Iris pigment epithelial cell (primary cell): ENCODE data around the gene P4HB.

ENCODE experiments used
- DNase-seq: peaks from one replicate; pipeline ENCODE4 v3.0.0-alpha.2; 2011; ENCODE audit warnings: low read depth

The P4HB gene

DNA sequence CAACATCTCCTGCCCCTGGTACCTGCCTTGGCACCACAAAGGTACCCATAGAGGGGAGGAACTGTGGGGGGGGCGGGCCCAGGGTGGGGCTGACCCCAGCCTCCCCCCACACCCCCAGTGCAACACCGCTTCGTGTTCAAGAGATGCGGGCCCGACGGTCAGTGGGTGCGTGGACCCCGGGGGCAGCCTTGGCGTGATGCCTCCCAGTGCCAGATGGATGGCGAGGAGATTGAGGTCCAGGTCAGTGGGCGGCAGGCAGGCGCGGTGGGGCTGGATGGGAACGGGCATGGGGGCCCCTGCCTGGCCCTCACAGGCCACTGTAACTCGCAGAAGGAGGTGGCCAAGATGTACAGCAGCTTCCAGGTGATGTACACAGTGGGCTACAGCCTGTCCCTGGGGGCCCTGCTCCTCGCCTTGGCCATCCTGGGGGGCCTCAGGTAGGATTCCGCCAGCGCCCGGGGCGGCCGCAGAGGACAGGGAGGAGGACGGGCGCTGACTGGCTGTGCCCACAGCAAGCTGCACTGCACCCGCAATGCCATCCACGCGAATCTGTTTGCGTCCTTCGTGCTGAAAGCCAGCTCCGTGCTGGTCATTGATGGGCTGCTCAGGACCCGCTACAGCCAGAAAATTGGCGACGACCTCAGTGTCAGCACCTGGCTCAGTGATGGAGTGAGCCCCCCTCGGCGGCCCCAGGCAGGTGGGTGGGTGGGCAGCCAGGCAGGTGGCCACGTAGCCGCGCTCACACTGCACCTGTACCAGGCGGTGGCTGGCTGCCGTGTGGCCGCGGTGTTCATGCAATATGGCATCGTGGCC is 49.2 kb downstream of the P4HB start:
- no peak for DNase-seq

DNA sequence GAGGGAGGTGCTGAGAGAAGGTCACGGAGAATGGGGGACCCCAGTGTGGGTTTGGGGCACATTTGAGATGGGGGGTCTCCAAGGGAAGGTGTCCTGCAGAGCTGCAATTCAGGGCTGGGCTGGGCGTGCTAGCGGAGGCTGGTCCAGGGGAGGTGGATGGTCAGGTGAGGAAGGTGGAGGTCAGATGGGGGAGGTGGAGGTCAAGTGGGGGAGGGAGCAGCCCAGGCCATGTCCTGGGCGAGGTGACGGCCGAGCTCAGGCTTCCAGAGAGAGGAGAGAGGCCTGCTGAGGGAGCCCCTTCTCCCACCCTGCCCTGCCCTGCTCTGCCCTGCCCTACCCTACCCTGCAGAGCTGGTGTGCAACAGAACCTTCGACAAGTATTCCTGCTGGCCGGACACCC is 49.9 kb downstream of the P4HB start:
- DNase-seq = no peak

DNA sequence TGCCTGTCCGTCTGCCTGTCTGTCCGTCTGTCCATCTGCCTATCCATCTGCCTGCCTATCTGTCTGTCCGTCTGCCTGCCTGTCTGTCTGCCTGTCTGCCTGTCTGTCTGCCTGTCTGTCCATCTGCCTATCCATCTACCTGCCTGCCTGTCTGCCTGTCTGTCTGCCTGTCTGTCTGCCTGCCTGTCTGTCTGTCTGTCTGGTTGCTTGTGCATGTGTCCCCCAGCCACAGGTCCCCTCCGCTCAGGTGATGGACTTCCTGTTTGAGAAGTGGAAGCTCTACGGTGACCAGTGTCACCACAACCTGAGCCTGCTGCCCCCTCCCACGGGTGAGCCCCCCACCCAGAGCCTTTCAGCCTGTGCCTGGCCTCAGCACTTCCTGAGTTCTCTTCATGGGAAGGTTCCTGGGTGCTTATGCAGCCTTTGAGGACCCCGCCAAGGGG is 50.8 kb downstream of the P4HB start:
- DNase-seq = no peak

DNA sequence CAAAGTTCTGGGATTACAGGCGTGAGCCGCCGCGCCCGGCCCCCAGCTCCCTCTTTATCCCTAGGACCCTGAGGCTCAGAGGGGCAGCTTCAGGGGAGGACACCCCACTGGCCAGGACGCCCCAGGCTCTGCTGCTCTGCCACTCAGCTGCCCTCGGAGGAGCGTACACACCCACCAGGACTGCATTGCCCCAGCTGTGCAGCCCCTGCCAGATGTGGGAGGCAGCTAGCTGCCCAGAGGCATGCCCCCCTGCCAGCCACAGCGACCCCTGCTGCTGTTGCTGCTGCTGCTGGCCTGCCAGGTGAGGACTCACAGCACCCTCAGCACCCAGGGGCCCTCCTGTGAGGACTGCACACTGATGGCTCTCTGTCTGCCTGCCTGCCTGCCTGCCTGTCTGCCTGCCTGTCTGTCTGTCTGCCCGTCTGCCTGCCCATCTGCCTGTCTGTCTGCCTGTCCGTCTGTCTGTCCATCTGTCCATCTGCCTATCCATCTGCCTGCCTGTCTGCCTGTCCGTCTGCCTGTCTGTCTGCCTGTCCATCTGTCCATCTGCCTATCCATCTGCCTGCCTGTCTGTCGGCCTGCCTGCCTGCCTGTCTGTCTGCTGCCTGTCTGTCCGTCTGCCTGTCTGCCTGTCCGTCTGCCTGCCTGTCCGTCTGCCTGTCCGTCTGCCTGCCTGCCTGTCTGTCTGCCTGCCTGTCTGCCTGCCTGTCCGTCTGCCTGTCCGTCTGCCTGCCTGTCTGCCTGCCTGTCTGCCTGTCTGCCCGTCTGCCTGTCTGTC is 51.4 kb downstream of the P4HB start:
- no peak for DNase-seq

DNA sequence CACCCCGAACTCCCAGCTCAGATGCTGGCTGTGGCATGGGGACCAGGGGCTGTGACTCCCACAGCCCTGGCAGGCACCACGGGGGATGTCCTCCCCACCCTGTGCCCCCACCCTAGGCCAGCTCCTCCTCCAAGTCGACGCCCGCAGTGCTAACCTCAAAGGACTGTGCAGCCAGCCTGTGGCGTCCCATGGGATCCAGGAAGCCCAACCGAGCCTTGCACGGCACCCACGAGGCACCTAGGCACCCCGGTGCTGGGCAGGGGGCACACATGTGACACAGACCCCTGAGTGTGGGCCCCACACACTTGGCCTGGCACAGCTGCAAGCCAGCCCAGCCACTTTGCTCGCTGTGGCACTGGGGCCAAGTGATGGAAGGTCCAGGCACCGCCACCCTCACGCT is 52.5 kb downstream of the P4HB start:
- no peak for DNase-seq

DNA sequence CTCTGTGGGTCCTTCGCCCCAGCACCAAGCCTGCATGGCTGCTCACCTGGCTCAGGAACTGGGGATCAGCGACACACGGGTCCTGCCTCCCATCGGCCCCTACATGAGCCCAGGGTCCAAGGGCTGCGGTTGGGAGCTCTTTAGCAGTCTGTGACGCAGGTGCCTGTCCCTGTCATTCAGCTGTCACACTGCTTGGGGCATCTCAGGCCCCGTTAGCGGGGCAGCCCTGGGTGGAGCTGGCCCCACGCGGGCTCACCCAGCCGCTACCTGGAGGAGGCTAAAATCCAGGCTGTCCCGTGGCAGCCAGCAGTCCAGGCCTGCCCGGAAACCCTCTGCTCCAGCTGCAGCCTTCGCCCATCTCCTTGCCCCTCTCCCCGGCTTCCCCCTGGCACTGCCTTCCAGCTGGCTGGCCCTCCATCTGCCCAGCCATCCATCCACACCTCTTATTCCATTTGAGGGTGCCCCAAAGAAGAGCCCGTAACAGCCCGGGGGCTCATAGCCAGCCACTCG is 53.1 kb downstream of the P4HB start:
- no peak for DNase-seq

DNA sequence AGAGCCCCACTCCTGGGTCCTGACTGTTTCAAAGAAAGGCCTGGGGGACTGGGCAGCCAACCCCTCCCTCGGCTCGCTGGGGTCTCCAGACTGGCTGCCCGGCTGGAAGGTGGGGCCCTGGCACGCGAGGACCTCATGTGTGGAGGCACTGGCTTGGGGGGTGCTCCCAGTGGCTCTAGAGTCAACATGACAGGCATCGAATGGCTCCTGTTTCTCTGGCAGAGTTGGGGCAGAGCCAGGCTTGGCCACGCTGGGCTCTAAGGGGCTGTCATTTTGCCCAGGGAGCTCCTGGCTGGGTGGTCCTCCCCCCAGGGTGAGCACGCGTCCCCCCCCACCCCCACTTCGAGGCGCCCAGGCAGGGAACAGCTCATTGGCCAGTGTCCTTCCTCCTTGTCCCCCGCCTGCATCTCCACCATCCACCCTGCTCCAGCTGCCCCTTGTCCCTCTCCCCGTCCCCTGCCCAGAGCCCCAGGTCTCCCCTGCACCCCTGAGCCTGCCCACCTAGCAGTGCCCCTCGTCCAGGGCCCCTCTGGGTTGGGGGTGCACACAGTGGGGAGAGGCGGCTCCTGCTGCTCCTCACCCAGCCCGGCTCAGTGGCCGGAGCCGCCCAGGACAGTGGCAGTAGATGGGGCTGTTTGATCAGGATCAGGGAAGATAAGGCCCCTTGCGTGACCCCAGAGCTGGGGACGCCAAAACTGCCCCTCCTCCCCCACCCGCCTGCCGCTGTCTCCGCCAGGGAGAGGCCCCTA is 53.7 kb downstream of the P4HB start:
- DNase-seq = no peak

DNA sequence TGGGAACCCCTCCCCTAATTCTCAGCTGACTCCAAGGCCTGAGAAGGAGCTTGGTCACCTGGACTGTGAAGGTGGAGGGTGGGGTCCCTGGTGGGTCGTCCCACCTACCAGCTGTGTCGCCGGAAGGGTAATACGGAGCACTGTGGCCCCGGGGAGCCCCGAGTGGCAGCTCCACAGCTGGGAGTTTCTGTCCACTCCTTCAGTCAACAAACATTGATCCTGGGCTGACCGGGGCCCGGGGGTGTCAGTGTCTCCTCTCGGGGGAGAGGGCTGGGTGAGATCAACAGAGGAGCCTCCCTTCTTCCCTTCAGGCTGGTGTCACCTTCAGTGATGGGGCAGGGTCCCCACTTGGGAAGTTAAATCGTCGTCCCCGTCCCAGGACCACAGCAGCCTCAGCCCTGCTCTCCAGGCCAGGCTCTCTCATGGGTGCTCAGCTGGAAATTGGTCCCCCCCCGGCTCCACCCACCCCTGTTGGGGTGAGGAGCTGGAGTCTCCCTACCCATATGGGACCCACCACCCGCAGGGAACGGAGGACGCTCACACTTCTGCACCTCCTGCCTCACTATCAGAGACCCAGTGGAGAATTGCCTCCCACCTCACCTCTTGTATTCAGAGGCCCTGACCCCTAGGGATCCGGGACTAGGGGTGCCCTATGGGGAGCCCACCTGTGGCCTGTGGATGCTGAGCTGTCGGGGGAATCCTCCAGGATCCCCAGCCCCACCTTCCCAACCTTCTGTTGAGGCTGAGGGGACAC is 54.5 kb downstream of the P4HB start:
- DNase-seq = no peak

DNA sequence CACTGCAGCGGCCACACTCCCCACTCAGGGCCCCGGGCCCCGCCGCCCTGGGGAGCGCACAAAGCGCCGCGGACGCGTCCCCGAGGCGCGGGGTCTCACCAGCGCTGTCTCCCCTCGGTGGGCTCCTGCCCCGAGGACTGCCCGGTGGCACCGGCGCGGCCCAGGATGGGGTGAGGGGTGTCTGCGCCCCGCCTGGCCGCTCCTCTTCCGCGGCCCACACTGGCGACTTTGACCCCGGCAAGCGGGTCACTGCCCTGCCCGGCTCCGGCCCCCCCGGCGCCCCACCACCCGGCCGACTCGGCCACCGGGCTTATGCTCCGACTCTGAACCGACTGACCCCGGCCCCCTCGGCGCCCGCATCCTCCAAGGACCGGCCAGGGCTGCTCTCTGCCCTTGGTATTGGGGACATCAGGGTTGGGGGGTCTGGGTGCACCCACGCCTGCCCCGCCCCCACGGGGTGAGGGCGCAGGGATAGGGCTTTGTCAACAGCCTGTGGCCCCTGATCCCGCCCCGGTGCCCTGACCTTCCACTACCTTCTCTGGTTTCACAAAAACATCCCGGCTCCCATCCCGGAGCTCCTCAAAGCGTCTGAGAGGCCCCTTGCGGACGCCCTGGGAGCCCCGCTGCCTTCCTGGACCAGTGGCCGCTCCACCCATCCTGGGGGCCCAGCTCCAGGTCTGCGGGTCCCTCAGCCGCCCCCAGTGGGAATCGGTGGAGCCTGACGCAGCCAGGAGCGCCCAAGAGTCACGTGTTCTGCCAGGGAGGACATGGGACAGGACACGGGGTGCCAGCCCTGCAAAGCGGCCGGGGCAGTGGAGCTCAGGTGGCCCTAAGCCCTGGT is 55.6 kb downstream of the P4HB start:
- DNase-seq = no peak

DNA sequence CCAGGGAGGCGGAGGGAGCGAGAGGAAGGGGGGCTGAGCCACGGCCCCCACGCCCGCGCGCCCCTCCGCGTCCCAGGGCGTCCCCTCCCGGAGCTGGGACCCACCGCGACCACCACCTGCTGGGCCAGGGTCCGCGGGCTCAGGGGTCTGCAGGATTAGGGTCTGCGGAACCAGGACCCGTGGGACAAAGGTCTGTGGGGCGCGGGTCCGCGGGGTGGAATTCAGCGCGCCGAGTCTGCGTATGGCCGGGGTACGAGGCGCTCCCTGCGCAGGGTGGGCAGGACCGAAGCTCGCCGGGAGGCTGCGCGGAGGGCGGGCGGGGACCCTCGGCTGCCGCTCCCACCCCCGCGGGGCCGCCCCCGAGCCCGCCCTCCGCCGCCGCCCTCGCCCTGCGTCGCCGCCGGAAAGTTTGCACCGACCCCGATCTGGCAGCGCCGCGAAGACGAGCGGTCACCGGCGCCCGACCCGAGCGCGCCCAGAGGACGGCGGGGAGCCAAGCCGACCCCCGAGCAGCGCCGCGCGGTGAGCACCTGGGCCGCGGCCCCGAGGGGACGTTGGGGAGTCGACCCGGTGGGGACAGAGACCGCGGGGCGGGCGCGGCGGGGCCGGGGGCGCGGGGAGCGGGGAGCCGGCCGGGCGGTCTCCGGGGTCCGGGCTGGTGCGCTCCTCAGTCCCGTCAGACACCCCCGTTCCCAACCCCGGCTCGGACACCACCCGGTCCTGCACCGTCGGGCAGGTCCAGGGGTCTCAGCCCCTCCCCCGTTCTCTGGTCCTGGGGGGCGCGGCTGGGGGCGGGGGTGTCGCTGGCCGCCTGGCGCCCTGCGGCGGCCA is 56.4 kb downstream of the P4HB start, which contains the start of gene GCGR:
Gene GCGR (plus strand): TSS at position 423 of the 831 bp plus-strand sequence. CDS start 4,869 bp downstream, outside the sequence.
- no peak for DNase-seq

DNA sequence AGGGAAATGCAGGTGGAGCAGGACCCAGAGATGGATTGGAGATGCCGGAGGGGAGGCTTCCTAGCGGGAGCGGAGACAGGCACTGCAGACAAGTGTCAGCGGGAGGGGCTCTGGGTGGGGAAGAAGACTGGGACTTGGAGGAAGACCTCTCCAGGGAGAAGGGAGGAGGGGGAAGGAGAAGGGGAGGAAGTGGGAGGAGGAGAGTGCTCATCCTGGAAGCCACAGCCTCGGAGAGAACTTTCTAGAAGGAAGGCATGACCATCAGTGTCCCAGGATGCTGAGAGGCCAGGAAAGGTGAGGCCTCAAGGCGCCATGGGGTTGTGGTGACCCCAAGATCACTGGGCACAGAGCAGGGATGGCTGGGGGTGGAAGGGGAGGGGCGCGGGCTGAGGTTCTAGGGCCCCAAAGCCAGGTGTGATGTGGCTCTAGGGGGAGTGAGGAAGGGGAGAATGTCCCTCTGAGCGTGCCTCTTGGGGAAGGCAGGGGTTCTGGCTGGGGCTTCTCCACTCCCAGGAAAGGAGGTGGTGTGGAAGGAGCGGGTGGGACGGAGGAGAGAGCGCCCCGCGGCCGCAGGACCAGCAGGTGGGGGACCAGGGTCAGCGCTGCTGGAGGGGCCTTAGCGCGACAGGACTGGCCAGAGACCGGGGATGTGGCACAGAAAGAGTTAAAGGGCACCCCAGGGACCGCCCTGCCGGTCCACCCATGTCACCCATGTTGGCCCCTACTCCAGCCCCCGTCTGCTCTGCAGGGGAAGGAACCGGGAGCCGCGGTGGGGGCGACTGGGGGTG is 57.3 kb downstream of the P4HB start:
- no peak for DNase-seq

DNA sequence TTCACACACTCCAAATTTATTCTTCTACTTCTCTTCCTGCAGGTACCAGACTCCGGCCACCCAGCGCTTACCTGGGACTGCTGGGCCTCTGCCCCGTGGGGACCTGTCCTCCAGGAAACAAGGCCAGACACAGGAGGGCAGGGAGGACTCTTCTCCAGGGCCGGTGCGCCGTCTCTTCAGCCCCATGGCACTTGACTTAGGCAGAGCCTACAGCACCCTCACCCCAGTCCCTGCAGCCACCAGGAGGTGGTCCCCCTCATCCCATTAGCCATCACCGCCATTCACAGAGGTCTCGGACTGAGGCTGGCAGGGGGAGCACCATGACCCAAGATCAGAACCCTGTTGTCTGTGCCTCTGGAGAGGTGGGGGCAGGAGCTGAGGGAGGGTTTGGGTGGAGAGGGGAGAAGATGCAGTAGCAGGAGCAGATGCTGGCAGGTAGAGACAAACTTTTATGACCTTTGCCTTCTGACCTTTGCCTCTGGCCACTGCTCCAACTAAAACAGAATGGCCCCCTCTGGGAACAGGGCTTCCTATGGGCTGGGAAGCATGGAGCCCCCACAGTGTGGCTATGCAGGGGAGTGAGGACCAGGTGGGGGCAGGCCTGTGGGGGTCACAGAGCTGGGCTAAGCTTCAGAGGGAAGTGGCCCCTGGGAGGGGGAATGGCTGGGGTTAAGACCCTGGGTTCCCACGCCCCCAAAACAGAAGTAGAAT is 58.1 kb downstream of the P4HB start:
- no peak for DNase-seq

DNA sequence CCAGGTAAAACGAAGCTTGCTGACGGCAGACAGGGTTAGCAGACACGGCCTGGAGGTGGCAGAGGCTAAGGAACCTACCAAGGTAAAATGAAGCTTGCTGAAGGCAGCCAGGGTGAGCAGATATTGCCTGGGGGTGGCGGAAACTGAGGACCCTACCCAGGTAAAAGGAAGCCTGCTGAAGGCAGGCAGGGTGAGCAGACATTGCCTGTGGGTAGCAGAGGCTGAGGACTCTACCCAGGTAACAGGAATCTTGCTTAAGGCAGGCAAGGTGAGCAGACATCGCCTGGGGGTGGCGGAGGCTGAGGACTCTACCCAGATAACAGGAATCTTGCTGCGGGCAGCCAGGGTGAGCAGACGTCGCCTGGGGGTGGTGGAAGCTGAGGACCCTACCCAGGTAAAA is 59.0 kb downstream of the P4HB start:
- no peak for DNase-seq

DNA sequence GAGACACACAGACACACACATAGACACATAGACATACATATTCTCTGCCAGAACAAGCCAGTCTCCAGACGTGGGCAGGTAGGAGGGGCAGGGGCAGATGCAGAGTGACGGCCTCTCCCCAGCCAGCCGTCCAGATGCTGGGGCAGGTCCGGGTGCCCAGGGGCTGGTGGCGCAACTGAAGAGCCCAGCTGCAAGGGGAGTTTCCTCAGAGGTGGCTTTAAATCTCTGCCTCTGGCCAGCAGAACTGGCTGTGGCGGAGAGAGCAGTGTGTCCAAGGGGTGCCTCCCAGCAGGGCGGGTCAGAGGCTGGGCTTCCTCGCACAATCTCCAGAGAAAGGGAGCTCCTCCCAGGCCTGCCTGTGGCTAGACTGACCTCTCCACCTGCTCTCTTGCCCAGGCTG is 65.8 kb downstream of the P4HB start:
- DNase-seq = no peak

DNA sequence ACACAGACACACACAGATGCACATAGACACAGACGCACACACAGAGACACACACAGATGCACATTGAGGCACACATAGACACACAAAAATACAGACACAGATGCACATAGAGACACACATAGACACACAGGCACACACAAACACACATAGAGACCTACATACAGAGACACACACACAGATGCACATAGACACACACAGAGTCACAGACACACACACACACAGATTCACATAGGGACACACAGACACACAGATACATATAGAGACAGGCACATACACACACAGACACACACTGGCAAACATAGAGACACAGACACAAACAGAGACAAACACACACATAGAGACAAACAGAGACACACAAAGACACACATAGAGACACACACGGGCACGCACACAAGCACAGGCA is 66.3 kb downstream of the P4HB start:
- DNase-seq = no peak
